GM13977 (cell line): ENCODE results near the gene LACTB.

Source experiments
- DNase-seq: peaks from one replicate; pipeline ENCODE4 v3.0.0; 2012; ENCODE audit warnings: low spot score
- in situ Hi-C: fragments of 300-500 bp; cut with MboI; formaldehyde crosslinking; loops from one replicate; pipeline ENCODE4 v1.12.0; 2022; ENCODE audit warnings: low sequenced_read_pairs, low pct_unique_long_range_greater_than_20kb, mixed read lengths, inconsistent platforms; ENCODE audit not compliant: unreplicated experiment
- TF ChIP-seq, protein P1 (sequence below): IDR thresholded peaks from 2 replicates; pipeline ENCODE4 v1.5.1; 2012; ENCODE audit warnings: mild to moderate bottlenecking, control low read depth; ENCODE audit not compliant: insufficient read depth; ENCODE audit errors: extremely low read depth, missing control alignments

The LACTB gene

DNA sequence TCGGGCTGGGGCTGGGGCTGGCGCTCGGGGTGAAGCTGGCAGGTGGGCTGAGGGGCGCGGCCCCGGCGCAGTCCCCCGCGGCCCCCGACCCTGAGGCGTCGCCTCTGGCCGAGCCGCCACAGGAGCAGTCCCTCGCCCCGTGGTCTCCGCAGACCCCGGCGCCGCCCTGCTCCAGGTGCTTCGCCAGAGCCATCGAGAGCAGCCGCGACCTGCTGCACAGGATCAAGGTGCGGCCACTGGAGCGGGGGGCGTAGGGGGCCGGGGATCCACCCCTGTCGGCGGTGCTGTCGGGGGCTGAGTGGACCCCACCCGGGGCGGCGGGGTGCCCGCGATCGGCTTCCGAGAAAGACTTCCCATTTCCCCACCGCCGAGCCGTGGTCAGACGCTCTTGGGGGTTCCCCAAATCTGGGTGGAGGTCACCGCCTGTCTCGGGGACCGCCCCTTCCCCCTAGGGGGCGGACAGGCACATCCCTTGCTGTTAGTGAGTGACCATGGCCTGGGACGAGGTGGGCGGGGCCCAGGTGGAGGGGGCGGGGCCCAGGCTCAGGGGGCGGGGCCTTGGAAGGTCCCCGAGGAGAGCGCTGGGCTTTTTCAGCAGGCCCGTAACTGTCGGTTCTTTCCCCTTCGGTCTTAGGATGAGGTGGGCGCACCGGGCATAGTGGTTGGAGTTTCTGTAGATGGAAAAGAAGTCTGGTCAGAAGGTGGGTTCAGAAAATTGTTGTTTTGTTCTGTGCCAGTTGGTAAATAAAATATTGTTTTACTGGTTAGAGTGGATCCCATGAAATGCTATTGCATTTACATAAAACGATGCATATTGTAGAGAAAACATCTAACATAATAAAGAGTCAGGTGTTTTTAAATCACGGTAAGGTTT is 578 bp downstream of the LACTB start:
- DNase-seq: peak; percentile 93

DNA sequence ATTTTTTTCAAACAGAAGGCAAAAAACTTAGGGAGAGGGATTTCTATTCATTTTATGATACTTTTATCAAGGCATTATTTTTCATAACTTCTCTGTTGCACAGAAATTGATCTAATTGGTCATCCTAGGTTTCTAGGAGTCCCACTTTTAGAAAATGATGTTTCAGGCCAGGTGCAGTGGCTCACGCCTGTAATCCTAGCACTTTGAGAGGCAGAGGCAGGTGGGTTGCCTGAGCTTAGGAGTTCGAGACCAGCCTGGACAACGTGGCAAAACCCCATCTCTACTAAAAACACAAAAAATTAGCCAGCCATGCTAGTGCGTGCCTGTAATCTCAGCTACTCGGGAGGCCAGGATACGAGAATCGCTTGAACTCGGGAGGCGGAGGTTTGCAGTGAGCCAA is 2.8 kb downstream of the LACTB start:
- TF ChIP-seq, protein P1, sequence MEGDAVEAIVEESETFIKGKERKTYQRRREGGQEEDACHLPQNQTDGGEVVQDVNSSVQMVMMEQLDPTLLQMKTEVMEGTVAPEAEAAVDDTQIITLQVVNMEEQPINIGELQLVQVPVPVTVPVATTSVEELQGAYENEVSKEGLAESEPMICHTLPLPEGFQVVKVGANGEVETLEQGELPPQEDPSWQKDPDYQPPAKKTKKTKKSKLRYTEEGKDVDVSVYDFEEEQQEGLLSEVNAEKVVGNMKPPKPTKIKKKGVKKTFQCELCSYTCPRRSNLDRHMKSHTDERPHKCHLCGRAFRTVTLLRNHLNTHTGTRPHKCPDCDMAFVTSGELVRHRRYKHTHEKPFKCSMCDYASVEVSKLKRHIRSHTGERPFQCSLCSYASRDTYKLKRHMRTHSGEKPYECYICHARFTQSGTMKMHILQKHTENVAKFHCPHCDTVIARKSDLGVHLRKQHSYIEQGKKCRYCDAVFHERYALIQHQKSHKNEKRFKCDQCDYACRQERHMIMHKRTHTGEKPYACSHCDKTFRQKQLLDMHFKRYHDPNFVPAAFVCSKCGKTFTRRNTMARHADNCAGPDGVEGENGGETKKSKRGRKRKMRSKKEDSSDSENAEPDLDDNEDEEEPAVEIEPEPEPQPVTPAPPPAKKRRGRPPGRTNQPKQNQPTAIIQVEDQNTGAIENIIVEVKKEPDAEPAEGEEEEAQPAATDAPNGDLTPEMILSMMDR: no peak
- no peak for DNase-seq
- in situ Hi-C loops: no loop called here

More for the DNA sequence above, 578 bp downstream of the LACTB start:
- TF ChIP-seq, protein P1: no peak
- in situ Hi-C loops: no loop called here

DNA sequence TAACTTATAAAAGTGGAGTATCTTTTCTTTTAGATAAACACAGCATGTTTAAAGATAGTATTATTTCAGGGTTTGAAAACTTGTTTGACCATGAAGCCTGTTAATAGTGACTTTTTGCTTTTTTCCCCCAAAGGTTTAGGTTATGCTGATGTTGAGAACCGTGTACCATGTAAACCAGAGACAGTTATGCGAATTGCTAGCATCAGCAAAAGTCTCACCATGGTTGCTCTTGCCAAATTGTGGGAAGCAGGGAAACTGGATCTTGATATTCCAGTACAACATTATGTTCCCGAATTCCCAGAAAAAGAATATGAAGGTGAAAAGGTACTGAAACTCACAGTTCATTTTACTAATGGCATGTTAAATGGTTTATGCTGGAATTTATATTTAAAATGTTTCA is 5.1 kb downstream of the LACTB start:
- TF ChIP-seq, protein P1: no peak
- no peak for DNase-seq
- in situ Hi-C loops: no loop called here

DNA sequence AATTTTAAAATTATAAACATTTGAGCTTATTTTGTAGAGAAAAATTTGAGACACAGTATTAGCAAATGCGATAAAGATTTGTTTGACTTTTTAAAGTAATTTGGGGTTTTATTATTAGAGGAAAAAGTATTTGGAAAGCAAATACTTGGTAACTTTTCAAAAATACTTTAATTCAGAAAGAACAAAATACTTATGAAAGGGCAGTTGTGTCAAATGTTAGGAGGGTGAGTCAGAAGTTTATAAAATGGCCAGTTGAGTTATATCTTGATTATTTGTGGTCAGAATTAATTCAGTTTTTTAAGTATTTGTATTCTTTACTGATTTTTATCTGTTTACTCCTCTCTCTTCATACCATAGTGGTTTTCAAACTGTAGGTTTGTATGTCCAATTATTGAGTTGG is 12.1 kb downstream of the LACTB start:
- TF ChIP-seq, protein P1: no peak
- in situ Hi-C loops: no loop called here
- no peak for DNase-seq

DNA sequence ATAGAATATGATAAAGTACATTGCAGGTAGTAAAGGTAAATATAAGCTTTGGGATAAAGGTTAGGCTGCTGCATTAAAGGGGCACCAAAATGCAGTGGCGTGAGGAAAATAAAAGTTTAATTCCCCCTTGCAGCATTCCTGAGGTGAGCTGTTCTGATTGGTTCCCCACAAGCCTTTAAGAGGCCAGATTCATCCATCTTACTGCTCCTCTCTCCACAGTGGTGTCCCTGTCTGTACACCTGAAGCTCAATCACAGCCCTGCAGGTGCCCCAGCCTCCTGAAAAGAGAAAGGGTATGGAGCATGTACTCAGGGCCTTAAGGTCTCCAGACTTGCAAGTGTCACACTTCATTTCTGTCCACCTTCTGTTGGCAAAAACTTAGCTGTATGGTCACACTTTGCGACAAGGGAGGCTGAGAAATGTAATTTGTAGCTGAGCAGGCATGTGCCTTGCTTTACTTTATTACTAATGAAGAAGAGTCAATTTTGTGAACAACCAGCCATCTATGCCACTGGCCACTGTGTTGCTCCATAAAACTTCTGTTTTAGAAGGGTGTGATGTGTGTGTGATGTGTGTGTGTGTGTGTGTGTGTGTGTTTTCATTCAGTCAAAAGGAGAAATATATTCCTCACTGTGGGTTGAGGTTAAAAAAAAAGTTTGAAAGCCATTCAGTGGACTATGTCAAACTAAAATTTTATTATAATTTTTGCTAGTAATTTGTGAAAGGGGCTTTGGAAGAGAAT is 12.8 kb downstream of the LACTB start:
- no peak for DNase-seq
- in situ Hi-C loops: no loop called here
- TF ChIP-seq, protein P1: no peak

DNA sequence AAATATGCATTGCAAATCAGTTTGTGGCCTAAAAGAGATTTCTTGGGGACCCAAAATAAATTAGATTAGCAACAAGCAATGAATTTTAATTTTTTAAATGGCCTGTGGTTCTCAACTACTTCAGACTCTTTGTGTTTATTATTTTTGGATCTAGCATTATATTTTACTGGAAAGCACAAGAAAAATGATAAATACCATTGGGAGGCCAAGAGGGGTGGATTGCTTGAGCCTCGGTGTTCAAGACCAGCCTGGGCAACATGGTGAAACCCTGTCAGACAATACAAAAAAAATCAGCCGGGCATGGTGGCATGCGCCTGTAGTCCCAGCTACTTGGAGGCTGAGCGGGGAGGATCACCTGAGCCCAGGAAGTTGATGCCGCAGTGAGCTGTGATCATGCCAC is 13.6 kb downstream of the LACTB start:
- TF ChIP-seq, protein P1: no peak
- no peak for DNase-seq
- in situ Hi-C loops: no loop called here
